Astrocyte (in vitro differentiated cells and primary cell): ENCODE data around the gene LSM4.

Experiments used
- EZH2 ChIP-seq: IDR thresholded peaks from 2 replicates; pipeline ENCODE4 v1.6.1; 2012; ENCODE audit warnings: mild to moderate bottlenecking, low read length, inconsistent platforms; ENCODE audit not compliant: insufficient read depth
- TF ChIP-seq, protein P1 (sequence below): IDR thresholded peaks from 2 replicates; pipeline ENCODE4 v1.5.1; 2011; ENCODE audit warnings: low read depth, mild to moderate bottlenecking, inconsistent platforms, low read length, moderate library complexity; ENCODE audit not compliant: insufficient read depth

DNA sequence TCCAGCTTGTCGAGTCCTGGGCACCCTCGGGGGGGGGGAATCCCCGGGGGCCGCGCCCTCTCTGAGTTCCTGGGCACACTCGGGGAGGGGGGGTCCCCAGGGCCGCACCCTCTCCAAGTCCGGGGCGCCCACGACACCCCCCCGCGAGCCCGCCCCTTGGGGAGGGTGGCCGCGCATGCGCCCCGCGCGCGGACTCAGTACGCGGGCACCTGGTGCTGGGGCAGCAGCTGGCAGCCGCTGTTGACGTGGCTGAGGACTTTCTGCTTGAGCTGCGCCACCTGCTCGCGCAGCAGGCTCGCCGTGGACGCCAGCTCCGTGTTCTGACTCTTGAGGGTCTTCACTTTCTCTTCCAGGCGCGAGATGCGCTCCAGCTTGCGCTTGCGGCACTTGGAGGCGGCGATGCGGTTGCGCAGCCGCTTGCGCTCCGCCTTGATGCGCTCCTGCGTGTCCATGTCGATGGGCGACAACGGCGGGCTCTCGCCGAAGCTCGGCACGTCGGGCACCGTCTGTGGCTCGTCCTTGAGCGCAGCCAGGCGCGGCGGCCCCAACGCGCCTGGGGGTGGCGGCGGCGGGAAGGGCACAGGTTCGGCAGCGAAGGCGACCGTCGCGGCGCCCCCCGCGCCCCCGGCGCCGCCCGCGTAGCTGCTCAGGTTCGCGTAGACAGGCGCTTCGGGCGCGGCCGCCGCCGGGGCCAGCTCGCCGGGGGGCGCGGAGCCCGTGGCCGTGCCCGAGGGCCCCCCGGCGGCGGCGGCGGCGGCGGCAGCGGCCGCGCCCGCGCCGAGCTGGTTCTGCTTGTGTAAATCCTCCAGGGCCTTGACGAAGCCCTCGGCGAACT lies 42.4 kb downstream of the LSM4 start:
- TF ChIP-seq, protein P1, sequence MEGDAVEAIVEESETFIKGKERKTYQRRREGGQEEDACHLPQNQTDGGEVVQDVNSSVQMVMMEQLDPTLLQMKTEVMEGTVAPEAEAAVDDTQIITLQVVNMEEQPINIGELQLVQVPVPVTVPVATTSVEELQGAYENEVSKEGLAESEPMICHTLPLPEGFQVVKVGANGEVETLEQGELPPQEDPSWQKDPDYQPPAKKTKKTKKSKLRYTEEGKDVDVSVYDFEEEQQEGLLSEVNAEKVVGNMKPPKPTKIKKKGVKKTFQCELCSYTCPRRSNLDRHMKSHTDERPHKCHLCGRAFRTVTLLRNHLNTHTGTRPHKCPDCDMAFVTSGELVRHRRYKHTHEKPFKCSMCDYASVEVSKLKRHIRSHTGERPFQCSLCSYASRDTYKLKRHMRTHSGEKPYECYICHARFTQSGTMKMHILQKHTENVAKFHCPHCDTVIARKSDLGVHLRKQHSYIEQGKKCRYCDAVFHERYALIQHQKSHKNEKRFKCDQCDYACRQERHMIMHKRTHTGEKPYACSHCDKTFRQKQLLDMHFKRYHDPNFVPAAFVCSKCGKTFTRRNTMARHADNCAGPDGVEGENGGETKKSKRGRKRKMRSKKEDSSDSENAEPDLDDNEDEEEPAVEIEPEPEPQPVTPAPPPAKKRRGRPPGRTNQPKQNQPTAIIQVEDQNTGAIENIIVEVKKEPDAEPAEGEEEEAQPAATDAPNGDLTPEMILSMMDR, result no peak
- no peak for TF ChIP-seq EZH2
